ENCODE results near the gene FADS6. TPM values are rescaled to one million over a fixed set of nuclear protein-coding genes. Genes with fewer than 3 reads are reported as not detected.

FADS6 gene
- polyA plus RNA-seq, 1 donor from 2014 or later: not detected

GRCh38 chr17:74868251-74868907, 25.1 kb downstream of the FADS6 start:
- TF ChIP-seq POLR2AphosphoS5 (IDR thresholded peaks at IDR 0.05): no peak
- no peak for TF ChIP-seq RAD21 (conservative IDR thresholded peaks at IDR 0.05)
- no peak for TF ChIP-seq SMC3 (conservative IDR thresholded peaks at IDR 0.05; ENCODE audit: poor library complexity)
- TF ChIP-seq EP300 (conservative IDR thresholded peaks at IDR 0.05; ENCODE audit: poor library complexity, severe bottlenecking): no peak
- no peak for TF ChIP-seq REST (IDR thresholded peaks at IDR 0.05; ENCODE audit: borderline replicate concordance)
- Histone ChIP-seq H3K9me2 (ENCODE audit: insufficient read depth, low read length) (no peaks in the 10 kb centered on the region), H2AFZ (ENCODE audit: low read depth, low read length) (no peak overlapping the region), H3K36me3 (ENCODE audit: insufficient read depth, low read length) (no peaks in the 10 kb centered on the region), H4K20me1 (ENCODE audit: insufficient read depth) (no peaks in the 10 kb centered on the region), H3K4me3 (ENCODE audit: low read length) (no peak overlapping the region), H3F3A (ENCODE audit: insufficient read depth, low read length, poor library complexity, severe bottlenecking) (no peaks in the 10 kb centered on the region), H3K9me3 (ENCODE audit: low read length) (no peaks in the 10 kb centered on the region), H3K27ac (ENCODE audit: low read length) (no peak overlapping the region), H3K9ac (ENCODE audit: low read length) (no peak overlapping the region), H3K4me2 (ENCODE audit: low read length) (no peak overlapping the region), H3K27me3 (ENCODE audit: insufficient read depth, low read depth, low read length) (no peaks in the 10 kb centered on the region), H3K79me2 (replicated peaks; ENCODE audit: insufficient read depth, low read length) (no peaks in the 10 kb centered on the region)

- no peaks in the 10 kb centered on the region for H3K9me3 ChIP-seq (ENCODE audit: low read length)
- no peak overlapping the region for H3K4me3 ChIP-seq (ENCODE audit: low read length)
- H3K4me2 ChIP-seq (ENCODE audit: low read length): no peak overlapping the region
- no peak for TF ChIP-seq EP300 (conservative IDR thresholded peaks at IDR 0.05; ENCODE audit: poor library complexity, severe bottlenecking)
- TF ChIP-seq MXI1 (conservative IDR thresholded peaks at IDR 0.05; ENCODE audit: poor library complexity, severe bottlenecking): no peak
- TF ChIP-seq CTCF (IDR thresholded peaks at IDR 0.05; ENCODE audit: poor library complexity, severe bottlenecking): no peak
- TF ChIP-seq TAF1 (IDR thresholded peaks at IDR 0.05; ENCODE audit: low read depth): no peak
- no peak for TF ChIP-seq REST (IDR thresholded peaks at IDR 0.05; ENCODE audit: borderline replicate concordance)
- TF ChIP-seq SMC3 (conservative IDR thresholded peaks at IDR 0.05; ENCODE audit: poor library complexity): no peak
- no peak overlapping the region for H2AFZ ChIP-seq (ENCODE audit: low read depth, low read length)
- H3K9me2 ChIP-seq (ENCODE audit: insufficient read depth, low read length): no peaks in the 10 kb centered on the region
- no peak overlapping the region for H3K27ac ChIP-seq (ENCODE audit: low read length)
- H4K20me1 ChIP-seq (ENCODE audit: insufficient read depth): no peaks in the 10 kb centered on the region
- no peaks in the 10 kb centered on the region for H3F3A ChIP-seq (ENCODE audit: insufficient read depth, low read length, poor library complexity, severe bottlenecking)
- H3K79me2 ChIP-seq (replicated peaks; ENCODE audit: insufficient read depth, low read length): no peaks in the 10 kb centered on the region
- H3K27me3 ChIP-seq (ENCODE audit: insufficient read depth, low read depth, low read length): peaks cover 13% of the 10 kb centered on the region
- H3K9ac ChIP-seq (ENCODE audit: low read length): no peak overlapping the region
- H3K36me3 ChIP-seq (ENCODE audit: insufficient read depth, low read length): no peaks in the 10 kb centered on the region
These were observed 27.1 kb downstream of the FADS6 start for GRCh38 chr17:74866198-74866835.
